DMS114 treated with DMSO at 0.1 percent for 48 hours (cell line): ENCODE results near the gene CDC42BPG.
"Not testable (repeated sequence)": the region's sequence is repeated elsewhere in the genome, so short reads cannot be mapped to it uniquely, and the experiment has no call there.

Experiments
- DNase-seq: peaks from one replicate; lab custom pipeline; 2025; ENCODE audit not compliant: unreplicated experiment; lab: John Stamatoyannopoulos, UW

Gene CDC42BPG

GRCh38 chr11:64849598-64850356 is 5.3 kb upstream of the CDC42BPG start:
- DNase-seq = no peak

- DNase-seq = no peak
Observed at GRCh38 chr11:64848826-64849597, 4.6 kb upstream of the CDC42BPG start.

GRCh38 chr11:64848214-64848825 is 3.9 kb upstream of the CDC42BPG start:
- no peak for DNase-seq

GRCh38 chr11:64846998-64847666 is 2.7 kb upstream of the CDC42BPG start:
- DNase-seq = peak; percentile 87

- DNase-seq = not testable (repeated sequence)
Observed at GRCh38 chr11:64845776-64846129, 1.3 kb upstream of the CDC42BPG start.

GRCh38 chr11:64845129-64845775 is 799 bp upstream of the CDC42BPG start:
- no peak for DNase-seq

- DNase-seq = no peak
Observed at GRCh38 chr11:64843686-64844329, 645 bp downstream of the CDC42BPG start.

- DNase-seq = no peak
Observed at GRCh38 chr11:64842851-64843685, 1.4 kb downstream of the CDC42BPG start.

- no peak for DNase-seq
Observed at GRCh38 chr11:64842366-64842759, 2.1 kb downstream of the CDC42BPG start.

- DNase-seq = no peak
Observed at GRCh38 chr11:64841592-64842365, 2.7 kb downstream of the CDC42BPG start.

GRCh38 chr11:64839887-64840782 is 4.3 kb downstream of the CDC42BPG start:
- no peak for DNase-seq

GRCh38 chr11:64839335-64839734 is 5.1 kb downstream of the CDC42BPG start:
- DNase-seq = no peak

- DNase-seq = no peak
Observed at GRCh38 chr11:64838600-64839334, 5.7 kb downstream of the CDC42BPG start.

- DNase-seq = no peak
Observed at GRCh38 chr11:64837887-64838351, 6.5 kb downstream of the CDC42BPG start.

- DNase-seq = no peak
Observed at GRCh38 chr11:64836448-64837072, 7.9 kb downstream of the CDC42BPG start.

GRCh38 chr11:64835616-64836447 is 8.6 kb downstream of the CDC42BPG start:
- DNase-seq = no peak
